GM12801 (cell line): ENCODE results near the gene ZNF91.

Source experiments
- CTCF ChIP-seq: IDR thresholded peaks from one replicate; pipeline ENCODE4 v1.5.1; 2011; ENCODE audit warnings: control low read depth; ENCODE audit not compliant: insufficient read length; ENCODE audit errors: extremely low read depth

ZNF91 gene

GRCh38 chr19:23394511-23394910, 760 bp downstream of the ZNF91 start:
- no peak for TF ChIP-seq CTCF

- TF ChIP-seq CTCF: no peak
Observed at GRCh38 chr19:23393121-23393520, 2.1 kb downstream of the ZNF91 start.

- no peak for TF ChIP-seq CTCF
Observed at GRCh38 chr19:23391236-23391635, 4.0 kb downstream of the ZNF91 start.

- no peak for TF ChIP-seq CTCF
Observed at GRCh38 chr19:23385404-23385803, 9.9 kb downstream of the ZNF91 start.

GRCh38 chr19:23384858-23385257, 10.4 kb downstream of the ZNF91 start:
- no peak for TF ChIP-seq CTCF

- no peak for TF ChIP-seq CTCF
Observed at GRCh38 chr19:23384166-23384565, 11.1 kb downstream of the ZNF91 start.

- TF ChIP-seq CTCF: no peak
Observed at GRCh38 chr19:23382955-23383354, 12.3 kb downstream of the ZNF91 start.

GRCh38 chr19:23381114-23381513, 14.2 kb downstream of the ZNF91 start:
- TF ChIP-seq CTCF: no peak
